Endothelial cell of umbilical vein (primary cell): ENCODE results near the gene ALDH1A2. TPM values are rescaled to one million over a fixed set of nuclear protein-coding genes. Genes with fewer than 3 reads are reported as not detected.

Source experiments
- BruUV-seq: library from RNA; stranded (reverse); fragments of 400-500 nt; replicated peaks from 2 replicates; lab custom pipeline; 2021; lab: Mats Ljungman, UMichigan
- CTCF ChIA-PET: fragments of 300-600, 350-600 bp; sonication (Branson Sonifier 250); formaldehyde crosslinking; loops from one replicate; lab custom pipeline; 2021; ENCODE audit warnings: antibody characterized with exemption, inconsistent platforms; lab: Charles Lee
- POLR2A ChIA-PET: fragments of 300-600, 350-600 bp; sonication (Branson Sonifier 250); formaldehyde crosslinking; loops from one replicate; lab custom pipeline; 2021; ENCODE audit warnings: antibody characterized with exemption, inconsistent platforms; lab: Charles Lee
- DNase-seq: peaks from one replicate; pipeline ENCODE4 v3.0.0-alpha.2; 2011; ENCODE audit warnings: low read depth, low spot score
- FAIRE-seq: peaks from 2 replicates; lab custom pipeline; 2011; peaks lifted over from hg19 to GRCh38; lab: Jason Lieb, UNC
- H2AFZ ChIP-seq: 2 replicates; pipeline ENCODE4 v1.6.0; 2012; ENCODE audit warnings: low read depth, low read length, control low read depth, inconsistent platforms
- H3K27ac ChIP-seq: 2 replicates; pipeline ENCODE4 v1.5.1; 2011; ENCODE audit warnings: low read depth, mild to moderate bottlenecking, control low read depth, low read length, moderate library complexity; ENCODE audit not compliant: insufficient read depth
- H3K27me3 ChIP-seq, 2 experiments: 2 replicates each; pipeline versions ENCODE4 v1.6.0 to v1.6.1; 2011; ENCODE audit warnings: low read length in 2 of 2, mixed read lengths in 1 of 2; ENCODE audit not compliant: control insufficient read depth in 2 of 2, insufficient read depth in 2 of 2
- H3K36me3 ChIP-seq, 2 experiments: 2 replicates in 1 of 2; 3 replicates in 1 of 2; pipeline ENCODE4 v1.5.1; 2011; ENCODE audit warnings: low read length in 2 of 2, mild to moderate bottlenecking in 1 of 2, moderate library complexity in 1 of 2; ENCODE audit not compliant: control insufficient read depth in 2 of 2, insufficient read depth in 2 of 2; ENCODE audit errors: extremely low read depth in 1 of 2
- H3K4me1 ChIP-seq: 3 replicates; pipeline ENCODE4 v1.5.1; 2011; ENCODE audit warnings: mild to moderate bottlenecking, low read length; ENCODE audit not compliant: control insufficient read depth, insufficient read depth; ENCODE audit errors: extremely low read depth
- H3K4me2 ChIP-seq: 2 replicates; pipeline ENCODE4 v1.6.1; 2011; ENCODE audit warnings: low read length, control low read depth, mixed read lengths; ENCODE audit not compliant: insufficient read depth
- H3K4me3 ChIP-seq, 3 experiments: fragments of 200-600 bp in 1 of 3; sonication (generic), shearing (Covaris generic) in 1 of 3; replicated peaks in 1 of 3; 2 replicates each; pipeline ENCODE4 v1.5.1; 2011 to 2016; ENCODE audit warnings: control low read depth in 3 of 3, low read length in 3 of 3, mild to moderate bottlenecking in 2 of 3, inconsistent platforms in 1 of 3, low read depth in 1 of 3, moderate library complexity in 1 of 3; ENCODE audit not compliant: insufficient read depth in 1 of 3
- H3K79me2 ChIP-seq: 2 replicates; pipeline ENCODE4 v1.6.0; 2012; ENCODE audit warnings: low read length, inconsistent platforms; ENCODE audit not compliant: control insufficient read depth, insufficient read depth
- H3K9ac ChIP-seq: replicated peaks from 2 replicates; pipeline ENCODE3; 2011; ENCODE audit warnings: low read length, control low read depth; ENCODE audit not compliant: insufficient read depth; ENCODE audit errors: extremely low read depth
- H3K9me1 ChIP-seq: replicated peaks from 3 replicates; pipeline ENCODE4 v1.6.0; 2011; ENCODE audit warnings: mild to moderate bottlenecking, low read length; ENCODE audit not compliant: control insufficient read depth, insufficient read depth; ENCODE audit errors: extremely low read depth
- H3K9me3 ChIP-seq: replicated peaks from 2 replicates; pipeline ENCODE4 v1.5.1; 2012; ENCODE audit warnings: low read length, inconsistent platforms; ENCODE audit not compliant: control insufficient read depth, insufficient read depth
- H4K20me1 ChIP-seq: replicated peaks from 2 replicates; pipeline ENCODE3; 2011; ENCODE audit warnings: mild to moderate bottlenecking, low read length; ENCODE audit not compliant: control insufficient read depth, insufficient read depth; ENCODE audit errors: extremely low read depth
- EZH2 ChIP-seq: IDR thresholded peaks from 2 replicates; pipeline ENCODE4 v1.6.1; 2012; ENCODE audit warnings: borderline replicate concordance, low read depth, mild to moderate bottlenecking, moderate library complexity, low read length, inconsistent platforms; ENCODE audit not compliant: severe bottlenecking
- FOS ChIP-seq: IDR thresholded peaks from 2 replicates; pipeline ENCODE4 v1.6.1; 2011; ENCODE audit warnings: mild to moderate bottlenecking, low read length, moderate library complexity, borderline replicate concordance; ENCODE audit not compliant: insufficient read depth
- GATA2 ChIP-seq: IDR thresholded peaks from 2 replicates; pipeline ENCODE4 v1.7.0; 2011; ENCODE audit warnings: low read depth, mild to moderate bottlenecking, moderate library complexity, mixed read lengths, low read length; ENCODE audit not compliant: insufficient read length, insufficient read depth
- JUN ChIP-seq: IDR thresholded peaks from 2 replicates; pipeline ENCODE4 v1.6.1; 2011; ENCODE audit warnings: borderline replicate concordance, low read depth; ENCODE audit not compliant: insufficient read length, insufficient read depth
- MAX ChIP-seq: IDR thresholded peaks from 2 replicates; pipeline ENCODE4 v1.6.1; 2011; ENCODE audit not compliant: insufficient read depth, insufficient read length
- MYC ChIP-seq: IDR thresholded peaks from one replicate; pipeline ENCODE4 v1.6.1; 2011; ENCODE audit warnings: mild to moderate bottlenecking, low read depth, low read length
- POLR2A ChIP-seq: IDR thresholded peaks from 2 replicates; pipeline ENCODE4 v1.6.1; 2012; ENCODE audit warnings: low read depth, mild to moderate bottlenecking, control low read depth, low read length
- POLR2AphosphoS5 ChIP-seq: IDR thresholded peaks from 2 replicates; pipeline ENCODE4 v1.6.1; 2012; ENCODE audit warnings: low read depth, mild to moderate bottlenecking, control low read depth, low read length, moderate library complexity; ENCODE audit not compliant: insufficient read depth
- dilution Hi-C: fragments of 300-500 bp; cut with MboI; formaldehyde crosslinking; loops from one replicate; pipeline ENCODE4 v1.15.0; 2019; ENCODE audit warnings: low sequenced_read_pairs; ENCODE audit not compliant: extremely low pct_ligation_motif_present
- intact Hi-C: fragments of 100-400 bp; cut with micrococcal nuclease; formaldehyde crosslinking; loops from one replicate; pipeline ENCODE4 v1.10.0; 2022
- polyA plus RNA-seq, 4 experiments: library from polyadenylated mRNA; depleted of rRNA in 3 of 4; stranded (reverse) in 3 of 4; unstranded in 1 of 4; fragments of >200 nt; gene quantifications; 2 replicates each; pipeline versions ENCODE4 v1.2.1 to v1.2.3, GENCODE V29; 2011 to 2012; ENCODE audit warnings: missing spikeins in 1 of 4
- total RNA-seq: library from RNA; stranded (reverse); gene quantifications from 2 replicates; pipeline ENCODE4 v1.2.3, GENCODE V29; 2021
- TF ChIP-seq, protein P1 (sequence below), 2 donors: IDR thresholded peaks; 1 replicate in 1 of 2; 2 replicates in 1 of 2; pipeline ENCODE4 v1.5.1; 2011; ENCODE audit warnings: low read length in 2 of 2, mild to moderate bottlenecking in 2 of 2, moderate library complexity in 2 of 2, control low read depth in 1 of 2, inconsistent platforms in 1 of 2, low read depth in 1 of 2; ENCODE audit not compliant: insufficient read depth in 1 of 2; ENCODE audit errors: extremely low read depth in 1 of 2

Gene ALDH1A2
- total and polyA plus RNA-seq, 2 donors (not counting 3 experiments of a cell fraction or from before 2014, with no cell fraction given), result 16.3 to 34.9 TPM

DNA sequence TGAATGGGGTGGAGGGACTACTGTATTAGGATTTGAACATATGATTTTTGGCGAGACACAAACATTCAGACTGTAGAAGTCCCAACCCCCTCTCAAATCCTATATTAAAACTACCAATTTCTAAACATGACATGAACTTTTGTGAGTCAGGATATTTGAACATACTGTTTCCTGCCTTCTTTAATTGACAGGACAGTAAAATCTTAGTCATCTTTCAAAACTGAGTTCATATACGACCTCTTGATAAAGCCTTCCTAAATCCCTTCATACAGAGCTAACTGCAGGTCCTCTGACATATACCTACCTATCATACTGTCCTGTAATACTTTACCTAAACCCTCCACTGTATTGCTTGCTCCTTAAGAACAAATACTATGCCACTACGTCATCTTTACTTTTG lies 23.5 kb downstream of the ALDH1A2 start:
- Histone ChIP-seq H3K4me1 (peaks cover 39% of the 10 kb centered on the region), H3K9me1 (no peaks in the 10 kb centered on the region), H3K79me2 (no peaks in the 10 kb centered on the region), H3K27ac (no peak overlapping the region), H3K9me3 (no peaks in the 10 kb centered on the region), H3K4me2 (no peak overlapping the region), H3K27me3 (no peaks in the 10 kb centered on the region), H3K36me3 (no peaks in the 10 kb centered on the region), H3K9ac (no peak overlapping the region), H3K4me3 (no peak overlapping the region), H4K20me1 (peaks cover 2% of the 10 kb centered on the region), H2AFZ (no peak overlapping the region)
- BruUV-seq, result no TSS peak
- DNase-seq (no peak), FAIRE-seq (no peak)
- dilution Hi-C loops (no loop called here), intact Hi-C loops (loop anchor here (2.0 kb wide), 1 partner anchor 25 kb away; no protein-coding TSS in a partner anchor)
- CTCF ChIA-PET, result interaction anchor here (1.2 to 3.1 kb wide), 3 partner anchors 176 to 291 kb away, joined by 3 to 10 read pairs (median 6); no protein-coding TSS in a partner anchor
- POLR2A ChIA-PET, result no interaction called here
- TF ChIP-seq POLR2A (no peak), EZH2 (no peak), FOS (no peak)
- TF ChIP-seq, protein P1, sequence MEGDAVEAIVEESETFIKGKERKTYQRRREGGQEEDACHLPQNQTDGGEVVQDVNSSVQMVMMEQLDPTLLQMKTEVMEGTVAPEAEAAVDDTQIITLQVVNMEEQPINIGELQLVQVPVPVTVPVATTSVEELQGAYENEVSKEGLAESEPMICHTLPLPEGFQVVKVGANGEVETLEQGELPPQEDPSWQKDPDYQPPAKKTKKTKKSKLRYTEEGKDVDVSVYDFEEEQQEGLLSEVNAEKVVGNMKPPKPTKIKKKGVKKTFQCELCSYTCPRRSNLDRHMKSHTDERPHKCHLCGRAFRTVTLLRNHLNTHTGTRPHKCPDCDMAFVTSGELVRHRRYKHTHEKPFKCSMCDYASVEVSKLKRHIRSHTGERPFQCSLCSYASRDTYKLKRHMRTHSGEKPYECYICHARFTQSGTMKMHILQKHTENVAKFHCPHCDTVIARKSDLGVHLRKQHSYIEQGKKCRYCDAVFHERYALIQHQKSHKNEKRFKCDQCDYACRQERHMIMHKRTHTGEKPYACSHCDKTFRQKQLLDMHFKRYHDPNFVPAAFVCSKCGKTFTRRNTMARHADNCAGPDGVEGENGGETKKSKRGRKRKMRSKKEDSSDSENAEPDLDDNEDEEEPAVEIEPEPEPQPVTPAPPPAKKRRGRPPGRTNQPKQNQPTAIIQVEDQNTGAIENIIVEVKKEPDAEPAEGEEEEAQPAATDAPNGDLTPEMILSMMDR (IDR thresholded peaks at IDR 0.05; ENCODE audit: extremely low read depth in 1 of 2, insufficient read depth in 1 of 2, low read depth in 1 of 2, low read length in 2 of 2), result no peak

DNA sequence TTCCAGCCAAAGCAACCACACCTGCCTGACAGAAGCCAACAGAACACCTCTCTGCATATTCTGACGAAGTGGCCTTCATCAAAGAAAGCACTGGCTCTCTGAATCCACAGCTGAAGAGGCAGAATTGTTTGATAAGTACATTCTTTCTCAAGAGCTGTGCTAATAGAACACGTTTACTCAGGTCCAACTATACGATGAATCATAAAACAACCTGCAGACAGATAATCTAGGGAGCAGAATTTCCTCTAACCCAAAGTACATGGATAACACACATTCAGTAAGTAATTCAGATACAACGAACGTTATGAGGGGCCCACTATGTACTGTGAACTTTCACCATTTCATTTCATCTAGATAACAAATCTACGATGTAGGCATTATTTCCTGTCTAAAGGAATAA lies 25.4 kb downstream of the ALDH1A2 start:
- peaks cover 45% of the 10 kb centered on the region for H3K4me1 ChIP-seq
- CTCF ChIA-PET, result interaction anchor here (1.1 to 2.0 kb wide), 4 partner anchors 26 to 289 kb away, joined by 4 to 16 read pairs (median 7); partner anchors contain the start of gene ALDH1A2
- no peaks in the 10 kb centered on the region for H3K36me3 ChIP-seq
- no peak overlapping the region for H2AFZ ChIP-seq
- no peak overlapping the region for H3K27ac ChIP-seq
- H3K27me3 ChIP-seq, result no peaks in the 10 kb centered on the region
- no peaks in the 10 kb centered on the region for H3K9me3 ChIP-seq
- H3K79me2 ChIP-seq, result no peaks in the 10 kb centered on the region
- dilution Hi-C loops (no loop called here), intact Hi-C loops (no loop called here)
- no peaks in the 10 kb centered on the region for H3K9me1 ChIP-seq
- no peak overlapping the region for H3K9ac ChIP-seq
- DNase-seq, result no peak
- no peak for FAIRE-seq
- H3K4me3 ChIP-seq, result no peak overlapping the region
- POLR2A ChIA-PET, result no interaction called here
- no TSS peak for BruUV-seq
- H4K20me1 ChIP-seq, result peaks cover 2% of the 10 kb centered on the region
- TF ChIP-seq POLR2AphosphoS5, result no peak
- TF ChIP-seq POLR2A, result no peak
- TF ChIP-seq MYC, result no peak
- TF ChIP-seq, protein P1 (IDR thresholded peaks at IDR 0.05; ENCODE audit: extremely low read depth in 1 of 2, insufficient read depth in 1 of 2, low read depth in 1 of 2, low read length in 2 of 2), result no peak
- TF ChIP-seq JUN, result no peak
- TF ChIP-seq FOS, result no peak
- no peak for TF ChIP-seq GATA2
- no peak for TF ChIP-seq MAX
- TF ChIP-seq EZH2, result no peak
- no peak overlapping the region for H3K4me2 ChIP-seq
